ENCODE results near the gene PTGES. TPM values are rescaled to one million over a fixed set of nuclear protein-coding genes. Genes with fewer than 3 reads are reported as not detected.

PTGES gene
- total RNA-seq, 1 experiment from 2014 or later = 2.4 TPM

- Histone ChIP-seq H3K79me2 (ENCODE audit: insufficient read depth, low read length) (no peaks in the 10 kb centered on the region), H3K4me2 (ENCODE audit: insufficient read depth, insufficient read length, low read length) (peak overlapping the region; percentile 44), H3K23ac (ENCODE audit: insufficient read length, low read depth, low read length) (no peak overlapping the region), H3K9ac (ENCODE audit: extremely low read depth, insufficient read length, low read length) (no peak overlapping the region), H3K14ac (ENCODE audit: insufficient read depth, low read length) (peak overlapping the region; percentile 74), H2BK15ac (ENCODE audit: low read depth, low read length) (no peak overlapping the region), H2BK20ac (ENCODE audit: low read depth, low read length, poor library complexity, severe bottlenecking) (no peak overlapping the region), H4K20me1 (ENCODE audit: control insufficient read depth, insufficient read depth, insufficient read length) (no peaks in the 10 kb centered on the region), H3K27ac (ENCODE audit: insufficient read length, low read depth, low read length) (no peak overlapping the region), H2BK12ac (ENCODE audit: insufficient read length, low read depth, low read length) (no peak overlapping the region), H2AFZ (ENCODE audit: low read length) (no peak overlapping the region), H2BK5ac (ENCODE audit: insufficient read length, low read length) (no peak overlapping the region), H4K91ac (ENCODE audit: insufficient read length, low read depth, low read length) (no peak overlapping the region), H3K27me3 (ENCODE audit: insufficient read depth, low read length) (no peaks in the 10 kb centered on the region), H3K23me2 (ENCODE audit: insufficient read length, low read depth, low read length, poor library complexity, severe bottlenecking) (peaks cover 4% of the 10 kb centered on the region), H3K4me1 (ENCODE audit: insufficient read depth, low read length) (no peaks in the 10 kb centered on the region), H3K4ac (ENCODE audit: low read depth, low read length) (no peak overlapping the region), H4K5ac (ENCODE audit: insufficient read length, low read depth, low read length) (no peak overlapping the region), H3K9me3 (ENCODE audit: control insufficient read depth, low read depth, low read length) (no peaks in the 10 kb centered on the region), H2BK120ac (ENCODE audit: low read depth, low read length, poor library complexity, severe bottlenecking) (no peak overlapping the region), H3K18ac (ENCODE audit: insufficient read length, low read depth, low read length) (no peak overlapping the region), H4K8ac (replicated peaks; ENCODE audit: insufficient read length, low read depth, low read length) (no peak overlapping the region), H2AK5ac (ENCODE audit: insufficient read length, low read length) (no peak overlapping the region), H3K56ac (ENCODE audit: insufficient read length, low read depth, low read length) (no peak overlapping the region), H3T11ph (ENCODE audit: low read length) (no peak overlapping the region), H3K79me1 (ENCODE audit: insufficient read depth, low read depth, low read length, poor library complexity, severe bottlenecking) (no peaks in the 10 kb centered on the region)
- Mint-ChIP-seq H3K36me3 (ENCODE audit: insufficient read depth in 1 of 3, low read depth in 3 of 3) (no peaks in the 10 kb centered on the region), H3K4me3 (peak overlapping the region; percentile 64 to 68), H3K4me1 (peaks cover 2 to 5% of the 10 kb centered on the region in 2 experiments; a peak in 3 of 4 replicates), H3K27me3 (ENCODE audit: low read depth) (peaks cover 8% of the 10 kb centered on the region), H3K9me3 (no peaks in the 10 kb centered on the region), H3K27ac (no peak overlapping the region)
- peak; percentile 98 for TF ChIP-seq CTCF (conservative IDR thresholded peaks at IDR 0.05)
- peak; percentile 85 for DNase-seq
- WGBS (ENCODE audit: extremely low coverage, insufficient read length, low lambda C conversion rate) = no CpG with 5 or more reads among the region's 48 CpGs
These were observed 15.2 kb downstream of the PTGES start for GRCh38 chr9:129737479-129738274.

All from H9 (cell line).